Activated CD8-positive, alpha-beta T cell treated with anti-CD3 and anti-CD28 coated beads, Interleukin-2, amount 10 ng/mL, durations not matched to agents 7 days and 5 days (primary cell): ENCODE measurements around the gene CALCB. TPM values are rescaled to one million over a fixed set of nuclear protein-coding genes. Genes with fewer than 3 reads are reported as not detected.

ENCODE experiments used
- ATAC-seq: fragments of 150-1000 bp; cut with Tn5 transposase; one replicate; pipeline ENCODE4 v1.10.0; 2021; ENCODE audit warnings: moderate library complexity
- CTCF ChIA-PET: fragments of 350-600 bp; sonication (Branson Sonifier 250); formaldehyde crosslinking; loops from one replicate; lab custom pipeline; 2021; ENCODE audit warnings: antibody characterized with exemption; lab: Charles Lee
- POLR2A ChIA-PET: fragments of 350-600 bp; sonication (Branson Sonifier 250); formaldehyde crosslinking; loops from one replicate; lab custom pipeline; 2021; ENCODE audit warnings: antibody characterized with exemption; lab: Charles Lee
- DNase-seq: peaks from one replicate; pipeline ENCODE4 v3.0.0-alpha.2; 2020
- H3K27ac Mint-ChIP-seq: one replicate; pipeline ENCODE4 v1.8.0; 2021; ENCODE audit warnings: mild to moderate bottlenecking, mixed read lengths
- H3K27me3 Mint-ChIP-seq: one replicate; pipeline ENCODE4 v1.8.0; 2021; ENCODE audit warnings: low read depth, mixed read lengths
- H3K36me3 Mint-ChIP-seq: one replicate; pipeline ENCODE4 v1.8.0; 2021; ENCODE audit warnings: low read depth, mixed read lengths
- H3K4me1 Mint-ChIP-seq: one replicate; pipeline ENCODE4 v1.8.0; 2021; ENCODE audit warnings: low read depth, mixed read lengths
- H3K4me3 Mint-ChIP-seq: one replicate; pipeline ENCODE4 v1.8.0; 2021; ENCODE audit warnings: mild to moderate bottlenecking, mixed read lengths
- H3K9me3 Mint-ChIP-seq: one replicate; pipeline ENCODE4 v1.8.0; 2022; ENCODE audit warnings: mixed read lengths; ENCODE audit not compliant: insufficient read depth
- total RNA-seq, 2 experiments: library from RNA; stranded (reverse); gene quantifications; one replicate each; pipeline ENCODE4 v1.2.3, GENCODE V29; 2021

Gene CALCB
- total RNA-seq, 2 experiments from 2014 or later: 0.79 to 0.91 TPM

GRCh38 chr11:15108592-15109130 lies 35.3 kb downstream of the CALCB start:
- DNase-seq: no peak
- peaks cover 12% of the 10 kb centered on the region for H3K4me1 Mint-ChIP-seq
- no peak overlapping the region for H3K4me3 Mint-ChIP-seq
- CTCF ChIA-PET: interaction anchor here (1.9 kb wide), 1 partner anchor 201 kb away, joined by 7 read pairs; no protein-coding TSS in a partner anchor
- ATAC-seq: no peak
- POLR2A ChIA-PET: no interaction called here
- H3K9me3 Mint-ChIP-seq: no peaks in the 10 kb centered on the region
- no peaks in the 10 kb centered on the region for H3K36me3 Mint-ChIP-seq
- H3K27ac Mint-ChIP-seq: no peak overlapping the region
- H3K27me3 Mint-ChIP-seq: peaks cover 3% of the 10 kb centered on the region

- Mint-ChIP-seq H3K4me1 (peaks cover 18% of the 10 kb centered on the region), H3K27me3 (peaks cover 8% of the 10 kb centered on the region), H3K36me3 (peaks cover 2% of the 10 kb centered on the region), H3K27ac (no peak overlapping the region), H3K4me3 (no peak overlapping the region), H3K9me3 (no peaks in the 10 kb centered on the region)
- ATAC-seq: no peak
- ChIA-PET CTCF (interaction anchor here (1.4 to 1.6 kb wide), 3 partner anchors 9 to 98 kb away, joined by 5 to 6 read pairs (median 6); no protein-coding TSS in a partner anchor), POLR2A (no interaction called here)
- no peak for DNase-seq
Observed at GRCh38 chr11:15109602-15110001, 36.2 kb downstream of the CALCB start.

GRCh38 chr11:15111215-15111614 lies 37.8 kb downstream of the CALCB start:
- Mint-ChIP-seq H3K9me3 (no peaks in the 10 kb centered on the region), H3K27me3 (peaks cover 18% of the 10 kb centered on the region), H3K4me3 (no peak overlapping the region), H3K4me1 (peaks cover 23% of the 10 kb centered on the region), H3K27ac (no peak overlapping the region), H3K36me3 (peaks cover 2% of the 10 kb centered on the region)
- no peak for ATAC-seq
- ChIA-PET POLR2A (no interaction called here), CTCF (interaction anchor here (0.7 to 1.5 kb wide), 7 partner anchors 10 to 97 kb away, joined by 3 to 9 read pairs (median 4); no protein-coding TSS in a partner anchor)
- DNase-seq: no peak

- Mint-ChIP-seq H3K4me1 (peaks cover 23% of the 10 kb centered on the region), H3K27me3 (peaks cover 22% of the 10 kb centered on the region), H3K36me3 (peaks cover 2% of the 10 kb centered on the region), H3K4me3 (no peak overlapping the region), H3K9me3 (no peaks in the 10 kb centered on the region), H3K27ac (no peak overlapping the region)
- DNase-seq: no peak
- CTCF ChIA-PET: interaction anchor here (1.0 to 3.4 kb wide), 4 partner anchors 11 to 96 kb away, joined by 3 to 34 read pairs (median 4); no protein-coding TSS in a partner anchor
- no peak for ATAC-seq
- POLR2A ChIA-PET: no interaction called here
Observed at GRCh38 chr11:15112131-15112541, 38.7 kb downstream of the CALCB start.

- Mint-ChIP-seq H3K27me3 (peaks cover 25% of the 10 kb centered on the region), H3K27ac (no peak overlapping the region), H3K4me3 (no peak overlapping the region), H3K9me3 (no peaks in the 10 kb centered on the region), H3K4me1 (peaks cover 29% of the 10 kb centered on the region), H3K36me3 (peaks cover 2% of the 10 kb centered on the region)
- ChIA-PET POLR2A (no interaction called here), CTCF (interaction anchor here (1.0 to 3.4 kb wide), 4 partner anchors 12 to 108 kb away, joined by 3 to 34 read pairs (median 4); no protein-coding TSS in a partner anchor)
- ATAC-seq (peak; percentile 55), DNase-seq (peak; percentile 40)
Observed at GRCh38 chr11:15113381-15113780, 40.0 kb downstream of the CALCB start.

- ATAC-seq: no peak
Observed at GRCh38 chr11:15114501-15115475, 41.4 kb downstream of the CALCB start, which contains the start of gene INSC. TSS of gene INSC (plus strand) at chr11:15114923. CDS start at chr11:15149175, 34,252 bp downstream.

GRCh38 chr11:15115686-15116085 lies 42.3 kb downstream of the CALCB start:
- DNase-seq: no peak
- ChIA-PET CTCF (interaction anchor here (1.1 to 4.8 kb wide), 3 partner anchors 10 to 19 kb away, joined by 3 to 38 read pairs (median 6); no protein-coding TSS in a partner anchor), POLR2A (no interaction called here)

More at GRCh38 chr11:15114501-15115475, 41.4 kb downstream of the CALCB start, which contains the start of gene INSC:
- H3K27ac Mint-ChIP-seq: no peak within 1 kb of the TSS
- H3K4me1 Mint-ChIP-seq: peaks cover 42% of the 10 kb centered on the region
- POLR2A ChIA-PET: no interaction called here
- peaks cover 26% of the 10 kb centered on the region for H3K27me3 Mint-ChIP-seq
- CTCF ChIA-PET: interaction anchor here (0.6 to 3.4 kb wide), 4 partner anchors 11 to 109 kb away, joined by 3 to 34 read pairs (median 4); no protein-coding TSS in a partner anchor
- no peaks in the 10 kb centered on the region for H3K9me3 Mint-ChIP-seq
- peaks cover 2% of the 10 kb centered on the region for H3K36me3 Mint-ChIP-seq
- H3K4me3 Mint-ChIP-seq: no peak within 1 kb of the TSS
- no peak for DNase-seq

GRCh38 chr11:15117751-15118150 lies 44.4 kb downstream of the CALCB start:
- ATAC-seq (no peak), DNase-seq (no peak)
- CTCF ChIA-PET: interaction anchor here (1.2 to 4.8 kb wide), 7 partner anchors 13 to 210 kb away, joined by 3 to 38 read pairs (median 5); no protein-coding TSS in a partner anchor
- peaks cover 49% of the 10 kb centered on the region for H3K4me1 Mint-ChIP-seq
- H3K9me3 Mint-ChIP-seq: no peaks in the 10 kb centered on the region
- H3K27me3 Mint-ChIP-seq: peaks cover 33% of the 10 kb centered on the region
- no peak overlapping the region for H3K27ac Mint-ChIP-seq
- POLR2A ChIA-PET: interaction anchor here (0.8 to 1.2 kb wide), 2 partner anchors 19 to 43 kb away, joined by 3 read pairs; no protein-coding TSS in a partner anchor
- peaks cover 2% of the 10 kb centered on the region for H3K36me3 Mint-ChIP-seq
- no peak overlapping the region for H3K4me3 Mint-ChIP-seq

More at GRCh38 chr11:15115686-15116085, 42.3 kb downstream of the CALCB start:
- Mint-ChIP-seq H3K27me3 (peaks cover 26% of the 10 kb centered on the region), H3K4me1 (peaks cover 49% of the 10 kb centered on the region), H3K4me3 (no peak overlapping the region), H3K9me3 (no peaks in the 10 kb centered on the region), H3K27ac (no peak overlapping the region), H3K36me3 (peaks cover 2% of the 10 kb centered on the region)
- ATAC-seq: no peak

- H3K4me3 Mint-ChIP-seq: no peak overlapping the region
- peak; percentile 80 for ATAC-seq
- H3K36me3 Mint-ChIP-seq: peaks cover 2% of the 10 kb centered on the region
- CTCF ChIA-PET: interaction anchor here (0.7 to 4.8 kb wide), 8 partner anchors 14 to 210 kb away, joined by 3 to 38 read pairs (median 5); no protein-coding TSS in a partner anchor
- DNase-seq: peak; percentile 48
- POLR2A ChIA-PET: interaction anchor here (0.8 to 1.2 kb wide), 2 partner anchors 19 to 44 kb away, joined by 3 read pairs; no protein-coding TSS in a partner anchor
- peaks cover 44% of the 10 kb centered on the region for H3K4me1 Mint-ChIP-seq
- H3K9me3 Mint-ChIP-seq: no peaks in the 10 kb centered on the region
- H3K27ac Mint-ChIP-seq: peak overlapping the region; percentile 45
- peaks cover 38% of the 10 kb centered on the region for H3K27me3 Mint-ChIP-seq
Observed at GRCh38 chr11:15118431-15118830, 45.0 kb downstream of the CALCB start.

- POLR2A ChIA-PET: interaction anchor here (0.8 kb wide), 1 partner anchor 13 kb away, joined by 3 read pairs; no protein-coding TSS in a partner anchor
- CTCF ChIA-PET: interaction anchor here (4.8 kb wide), 1 partner anchor 19 kb away, joined by 38 read pairs; no protein-coding TSS in a partner anchor
- H3K27me3 Mint-ChIP-seq: peaks cover 33% of the 10 kb centered on the region
- no peak for DNase-seq
- ATAC-seq: no peak
- H3K9me3 Mint-ChIP-seq: no peaks in the 10 kb centered on the region
- no peaks in the 10 kb centered on the region for H3K36me3 Mint-ChIP-seq
- peaks cover 36% of the 10 kb centered on the region for H3K4me1 Mint-ChIP-seq
- H3K4me3 Mint-ChIP-seq: no peak overlapping the region
- peak overlapping the region; percentile 60 for H3K27ac Mint-ChIP-seq
Observed at GRCh38 chr11:15119352-15119751, 46.0 kb downstream of the CALCB start.

GRCh38 chr11:15119826-15120225 lies 46.4 kb downstream of the CALCB start:
- POLR2A ChIA-PET: interaction anchor here (0.8 kb wide), 1 partner anchor 12 kb away, joined by 3 read pairs; no protein-coding TSS in a partner anchor

More at GRCh38 chr11:15119826-15120225, 46.4 kb downstream of the CALCB start:
- ATAC-seq (no peak), DNase-seq (no peak)
- Mint-ChIP-seq H3K36me3 (no peaks in the 10 kb centered on the region), H3K4me1 (peaks cover 36% of the 10 kb centered on the region), H3K9me3 (no peaks in the 10 kb centered on the region), H3K27ac (no peak overlapping the region), H3K27me3 (peaks cover 35% of the 10 kb centered on the region), H3K4me3 (no peak overlapping the region)
- CTCF ChIA-PET: interaction anchor here (4.8 kb wide), 1 partner anchor 19 kb away, joined by 38 read pairs; no protein-coding TSS in a partner anchor
